22Rv1 (cell line): ENCODE results near the gene CLK4.

Source experiments
- H3K27ac ChIP-seq: fragments of 450-650 bp; 2 replicates; pipeline ENCODE4 v1.5.1; 2017
- CTCF ChIP-seq: fragments of 450-650 bp; IDR thresholded peaks from 2 replicates; pipeline ENCODE4 v1.5.1; 2017; ENCODE audit warnings: mild to moderate bottlenecking
- ZFX ChIP-seq: fragments of 450-650 bp; IDR thresholded peaks from 2 replicates; pipeline ENCODE4 v1.6.1; 2017; ENCODE audit warnings: antibody characterized with exemption, borderline replicate concordance

Gene CLK4

GRCh38 chr5:178650214-178650613 lies 23.4 kb upstream of the CLK4 start:
- H3K27ac ChIP-seq = no peak overlapping the region
- TF ChIP-seq ZFX = no peak
- TF ChIP-seq CTCF = no peak

- TF ChIP-seq ZFX (no peak), CTCF (no peak)
- no peak overlapping the region for H3K27ac ChIP-seq
Measured at GRCh38 chr5:178649580-178649979, 22.7 kb upstream of the CLK4 start.

- TF ChIP-seq CTCF = no peak
- TF ChIP-seq ZFX = no peak
- H3K27ac ChIP-seq = no peak overlapping the region
Measured at GRCh38 chr5:178644826-178645545, 18.1 kb upstream of the CLK4 start.

GRCh38 chr5:178642351-178642909 lies 15.6 kb upstream of the CLK4 start:
- TF ChIP-seq ZFX (no peak), CTCF (no peak)
- no peak overlapping the region for H3K27ac ChIP-seq

GRCh38 chr5:178641711-178642110 lies 14.9 kb upstream of the CLK4 start:
- TF ChIP-seq CTCF = no peak
- no peak for TF ChIP-seq ZFX
- H3K27ac ChIP-seq = no peak overlapping the region

GRCh38 chr5:178640331-178641045 lies 13.6 kb upstream of the CLK4 start:
- TF ChIP-seq CTCF (no peak), ZFX (no peak)
- no peak overlapping the region for H3K27ac ChIP-seq
